GM23248 (cell line): Measurements from ENCODE around the gene SCLY.

Experiments used
- EZH2 ChIP-seq: fragments of 200-600 bp; sonication (generic); IDR thresholded peaks from 2 replicates; pipeline ENCODE4 v1.6.1; 2018; ENCODE audit warnings: antibody characterized with exemption, mild to moderate bottlenecking; ENCODE audit not compliant: insufficient read depth, poor library complexity, severe bottlenecking
- EZH2phosphoT487 ChIP-seq: fragments of 200-600 bp; sonication (generic); IDR thresholded peaks from 2 replicates; pipeline ENCODE4 v1.6.1; 2018; ENCODE audit warnings: antibody characterized with exemption, moderate library complexity, mild to moderate bottlenecking, low read depth; ENCODE audit not compliant: insufficient read depth

- TF ChIP-seq EZH2 (no peak), EZH2phosphoT487 (no peak)
Measured at GRCh38 chr2:238126775-238127164, 66.0 kb downstream of the SCLY start.
